ENCODE measurements around the gene PRLH. TPM values are rescaled to one million over a fixed set of nuclear protein-coding genes. Genes with fewer than 3 reads are reported as not detected.
A peak's percentile ranks its signal among the peaks of the same experiment; 100 is the strongest.

Gene PRLH
- total and polyA plus RNA-seq, 2 of the 13 experiments (the other 11 are each of a cell fraction or from before 2014, with no cell fraction given), result not detected

DNA sequence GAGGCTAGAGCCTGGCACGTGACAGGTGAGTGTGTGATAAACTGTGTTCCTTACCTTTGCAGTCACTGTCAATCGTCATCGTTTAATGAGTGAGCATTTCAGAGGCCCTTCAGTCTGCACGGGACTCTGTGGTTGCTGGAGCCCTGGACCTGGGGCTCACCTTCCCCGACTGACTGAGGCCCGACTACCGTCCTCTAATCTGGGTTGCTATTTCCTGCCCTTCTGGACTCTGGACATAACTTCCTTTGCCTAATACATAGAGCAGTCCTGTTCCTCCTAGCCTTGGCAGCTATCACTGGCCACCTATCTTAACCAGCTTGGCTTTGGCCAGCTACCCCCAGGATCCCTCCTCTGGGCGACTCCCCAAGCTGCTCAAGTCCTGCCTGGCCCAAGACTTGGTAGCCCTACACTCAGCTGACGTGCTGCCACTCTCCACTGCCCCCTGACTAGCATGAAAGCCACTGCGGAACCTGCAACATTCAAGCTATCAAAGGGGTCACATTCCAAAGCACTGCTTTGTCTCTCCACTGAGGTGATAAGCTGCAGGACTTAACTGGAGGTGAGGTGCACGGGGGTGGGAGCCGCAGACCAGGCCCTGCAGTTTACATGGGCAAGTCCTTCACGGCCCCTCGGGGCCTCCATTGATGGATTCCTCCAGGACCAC, 35.2 kb downstream of the PRLH start (continued):
- TF ChIP-seq RBAK (CRISPR knock-in tag; IDR thresholded peaks at IDR 0.05) (peak; percentile 84), ZKSCAN5 (CRISPR knock-in tag; IDR thresholded peaks at IDR 0.05) (peak; percentile 99), ZSCAN22 (CRISPR knock-in tag; IDR thresholded peaks at IDR 0.05) (peak; percentile 70; the same call in 1 of the 2 replicates), ZMYM3 (CRISPR knock-in tag; IDR thresholded peaks at IDR 0.05) (peak; percentile 61; the same call in 1 of the 2 replicates), FUBP1 (CRISPR knock-in tag; IDR thresholded peaks at IDR 0.05; ENCODE audit: borderline replicate concordance) (no peak; the same call in 1 of the 2 replicates), HDAC1 (CRISPR knock-in tag; IDR thresholded peaks at IDR 0.05) (peak; percentile 86), ONECUT2 (CRISPR knock-in tag; IDR thresholded peaks at IDR 0.05) (no peak), KAT8 (CRISPR knock-in tag; IDR thresholded peaks at IDR 0.05) (peak; percentile 76; the same call in 1 of the 2 replicates), FOSL2 (CRISPR knock-in tag; IDR thresholded peaks at IDR 0.05) (peak; percentile 32; the same call in 1 of the 2 replicates), SAP130 (CRISPR knock-in tag; IDR thresholded peaks at IDR 0.05; ENCODE audit: low read depth) (peak; percentile 81), IRX3 (CRISPR knock-in tag; IDR thresholded peaks at IDR 0.05; ENCODE audit: borderline replicate concordance, low read depth) (no peak), ZFP62 (CRISPR knock-in tag; IDR thresholded peaks at IDR 0.05) (no peak), ZNF230 (CRISPR knock-in tag; IDR thresholded peaks at IDR 0.05) (peak; percentile 72), ZNF18 (CRISPR knock-in tag; IDR thresholded peaks at IDR 0.05; ENCODE audit: insufficient replicate concordance) (peak; percentile 22), ZSCAN25 (CRISPR knock-in tag; IDR thresholded peaks at IDR 0.05) (0 out of 2 replicates have a peak, but pooled peaks have one; percentile 7), TOE1 (CRISPR knock-in tag; IDR thresholded peaks at IDR 0.05) (peak; percentile 58; the same call in 1 of the 2 replicates), GABPB1 (CRISPR knock-in tag; IDR thresholded peaks at IDR 0.05) (0 out of 2 replicates have a peak, but pooled peaks have one; percentile 41), DMAP1 (CRISPR knock-in tag; IDR thresholded peaks at IDR 0.05) (peak; percentile 57), HIVEP1 (CRISPR knock-in tag; IDR thresholded peaks at IDR 0.05) (no peak), ZEB1 (IDR thresholded peaks at IDR 0.05; ENCODE audit: insufficient replicate concordance, low read depth) (peak; percentile 48)
- TF ChIP-seq, protein P1, sequence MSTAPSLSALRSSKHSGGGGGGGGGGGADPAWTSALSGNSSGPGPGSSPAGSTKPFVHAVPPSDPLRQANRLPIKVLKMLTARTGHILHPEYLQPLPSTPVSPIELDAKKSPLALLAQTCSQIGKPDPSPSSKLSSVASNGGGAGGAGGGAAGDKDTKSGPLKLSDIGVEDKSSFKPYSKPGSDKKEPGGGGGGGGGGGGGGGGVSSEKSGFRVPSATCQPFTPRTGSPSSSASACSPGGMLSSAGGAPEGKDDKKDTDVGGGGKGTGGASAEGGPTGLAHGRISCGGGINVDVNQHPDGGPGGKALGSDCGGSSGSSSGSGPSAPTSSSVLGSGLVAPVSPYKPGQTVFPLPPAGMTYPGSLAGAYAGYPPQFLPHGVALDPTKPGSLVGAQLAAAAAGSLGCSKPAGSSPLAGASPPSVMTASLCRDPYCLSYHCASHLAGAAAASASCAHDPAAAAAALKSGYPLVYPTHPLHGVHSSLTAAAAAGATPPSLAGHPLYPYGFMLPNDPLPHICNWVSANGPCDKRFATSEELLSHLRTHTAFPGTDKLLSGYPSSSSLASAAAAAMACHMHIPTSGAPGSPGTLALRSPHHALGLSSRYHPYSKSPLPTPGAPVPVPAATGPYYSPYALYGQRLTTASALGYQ (CRISPR knock-in tag; IDR thresholded peaks at IDR 0.05), result 0 out of 2 replicates have a peak, but pooled peaks have one; percentile 18
- TF ChIP-seq, protein P2, sequence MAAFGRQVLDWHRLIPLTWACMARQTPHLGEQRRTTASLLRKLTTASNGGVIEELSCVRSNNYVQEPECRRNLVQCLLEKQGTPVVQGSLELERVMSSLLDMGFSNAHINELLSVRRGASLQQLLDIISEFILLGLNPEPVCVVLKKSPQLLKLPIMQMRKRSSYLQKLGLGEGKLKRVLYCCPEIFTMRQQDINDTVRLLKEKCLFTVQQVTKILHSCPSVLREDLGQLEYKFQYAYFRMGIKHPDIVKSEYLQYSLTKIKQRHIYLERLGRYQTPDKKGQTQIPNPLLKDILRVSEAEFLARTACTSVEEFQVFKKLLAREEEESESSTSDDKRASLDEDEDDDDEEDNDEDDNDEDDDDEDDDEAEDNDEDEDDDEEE (CRISPR knock-in tag; IDR thresholded peaks at IDR 0.05), result peak; percentile 78; the same call in 1 of the 2 replicates
